ENCODE results near the gene XYLT1. TPM values are rescaled to one million over a fixed set of nuclear protein-coding genes. Genes with fewer than 3 reads are reported as not detected.

XYLT1 gene
- total RNA-seq, 1 experiment from 2014 or later = 14.5 TPM

DNA sequence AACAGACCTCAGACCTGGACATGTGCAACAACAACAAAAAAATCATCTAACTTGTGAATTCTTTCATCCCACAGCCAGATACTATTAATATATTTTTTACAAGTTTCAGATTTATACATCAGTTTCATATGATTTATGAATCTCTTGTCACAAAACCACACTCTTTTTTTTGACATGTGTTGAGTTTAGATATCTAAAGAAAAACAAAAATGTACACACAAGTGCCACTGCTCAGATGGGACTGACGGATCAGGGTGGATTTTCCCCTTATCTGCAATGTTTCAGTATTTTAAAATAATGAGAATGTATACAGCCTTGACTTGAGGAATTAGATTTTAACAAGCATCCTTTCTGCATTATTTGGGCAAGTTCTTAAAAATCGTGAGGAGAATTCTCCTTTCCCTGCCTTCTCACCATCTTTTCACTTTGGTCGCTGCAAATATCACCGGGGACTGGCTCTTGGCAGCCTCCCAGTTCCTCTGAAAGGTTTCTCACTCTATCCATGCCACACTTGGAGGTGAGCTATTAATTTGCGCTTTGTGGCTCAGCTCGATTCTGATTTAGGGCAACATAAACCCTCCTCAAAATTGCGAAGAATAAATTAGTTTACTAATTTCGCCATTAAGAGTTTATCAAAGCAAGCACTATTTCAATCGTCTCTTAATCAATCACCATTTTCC, 225.7 kb downstream of the XYLT1 start:
- Histone ChIP-seq H3K23ac (ENCODE audit: insufficient read length, low read depth, low read length) (no peak overlapping the region), H2BK15ac (ENCODE audit: low read depth, low read length) (no peak overlapping the region), H3K9ac (ENCODE audit: extremely low read depth, insufficient read length, low read length) (no peak overlapping the region), H3K56ac (ENCODE audit: insufficient read length, low read depth, low read length) (no peak overlapping the region), H3K23me2 (ENCODE audit: insufficient read length, low read depth, low read length, poor library complexity, severe bottlenecking) (no peaks in the 10 kb centered on the region), H2BK20ac (ENCODE audit: low read depth, low read length, poor library complexity, severe bottlenecking) (no peak overlapping the region), H3K18ac (ENCODE audit: insufficient read length, low read depth, low read length) (no peak overlapping the region), H3K4me1 (ENCODE audit: insufficient read depth, low read length) (no peaks in the 10 kb centered on the region), H4K91ac (ENCODE audit: insufficient read length, low read depth, low read length) (no peak overlapping the region), H3K4me2 (ENCODE audit: insufficient read depth, insufficient read length, low read length) (no peak overlapping the region), H3T11ph (ENCODE audit: low read length) (no peak overlapping the region), H4K8ac (replicated peaks; ENCODE audit: insufficient read length, low read depth, low read length) (no peak overlapping the region), H3K79me2 (ENCODE audit: insufficient read depth, low read length) (no peaks in the 10 kb centered on the region), H3K4ac (ENCODE audit: low read depth, low read length) (no peak overlapping the region), H3K9me3 (ENCODE audit: control insufficient read depth, low read depth, low read length) (no peaks in the 10 kb centered on the region), H2BK120ac (ENCODE audit: low read depth, low read length, poor library complexity, severe bottlenecking) (no peak overlapping the region), H3K27ac (ENCODE audit: insufficient read length, low read depth, low read length) (no peak overlapping the region), H2BK5ac (ENCODE audit: insufficient read length, low read length) (no peak overlapping the region), H2AK5ac (ENCODE audit: insufficient read length, low read length) (no peak overlapping the region), H3K79me1 (ENCODE audit: insufficient read depth, low read depth, low read length, poor library complexity, severe bottlenecking) (no peaks in the 10 kb centered on the region), H4K5ac (ENCODE audit: insufficient read length, low read depth, low read length) (no peak overlapping the region), H2AFZ (ENCODE audit: low read length) (no peak overlapping the region), H3K14ac (ENCODE audit: insufficient read depth, low read length) (no peak overlapping the region), H3K27me3 (ENCODE audit: insufficient read depth, low read length) (no peaks in the 10 kb centered on the region), H4K20me1 (ENCODE audit: control insufficient read depth, insufficient read depth, insufficient read length) (no peaks in the 10 kb centered on the region), H2BK12ac (ENCODE audit: insufficient read length, low read depth, low read length) (no peak overlapping the region)
- Mint-ChIP-seq H3K4me1 (peaks cover 11 to 13% of the 10 kb centered on the region in 2 experiments), H3K4me3 (no peak overlapping the region), H3K36me3 (ENCODE audit: insufficient read depth in 1 of 3, low read depth in 3 of 3) (no peaks in the 10 kb centered on the region; a peak in 1 of 7 replicates), H3K27me3 (ENCODE audit: low read depth) (no peaks in the 10 kb centered on the region), H3K27ac (no peak overlapping the region; a peak in 1 of 7 replicates), H3K9me3 (no peaks in the 10 kb centered on the region)
- DNase-seq = no peak
- TF ChIP-seq, protein P1, sequence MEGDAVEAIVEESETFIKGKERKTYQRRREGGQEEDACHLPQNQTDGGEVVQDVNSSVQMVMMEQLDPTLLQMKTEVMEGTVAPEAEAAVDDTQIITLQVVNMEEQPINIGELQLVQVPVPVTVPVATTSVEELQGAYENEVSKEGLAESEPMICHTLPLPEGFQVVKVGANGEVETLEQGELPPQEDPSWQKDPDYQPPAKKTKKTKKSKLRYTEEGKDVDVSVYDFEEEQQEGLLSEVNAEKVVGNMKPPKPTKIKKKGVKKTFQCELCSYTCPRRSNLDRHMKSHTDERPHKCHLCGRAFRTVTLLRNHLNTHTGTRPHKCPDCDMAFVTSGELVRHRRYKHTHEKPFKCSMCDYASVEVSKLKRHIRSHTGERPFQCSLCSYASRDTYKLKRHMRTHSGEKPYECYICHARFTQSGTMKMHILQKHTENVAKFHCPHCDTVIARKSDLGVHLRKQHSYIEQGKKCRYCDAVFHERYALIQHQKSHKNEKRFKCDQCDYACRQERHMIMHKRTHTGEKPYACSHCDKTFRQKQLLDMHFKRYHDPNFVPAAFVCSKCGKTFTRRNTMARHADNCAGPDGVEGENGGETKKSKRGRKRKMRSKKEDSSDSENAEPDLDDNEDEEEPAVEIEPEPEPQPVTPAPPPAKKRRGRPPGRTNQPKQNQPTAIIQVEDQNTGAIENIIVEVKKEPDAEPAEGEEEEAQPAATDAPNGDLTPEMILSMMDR (conservative IDR thresholded peaks at IDR 0.05) = no peak
- no CpG with 5 or more reads among the region's 9 CpGs for WGBS (ENCODE audit: extremely low coverage, insufficient read length, low lambda C conversion rate)

All from H9 (cell line).